HUES64 (cell line): ENCODE results near the gene CASP10. TPM values are rescaled to one million over a fixed set of nuclear protein-coding genes. Genes with fewer than 3 reads are reported as not detected.
"Not testable (repeated sequence)": the region's sequence is repeated elsewhere in the genome, so short reads cannot be mapped to it uniquely, and the experiment has no call there.

Source experiments
- H3K27ac ChIP-seq: 2 replicates; pipeline ENCODE4 v1.7.0; 2013; ENCODE audit warnings: low read depth, low read length, inconsistent platforms
- H3K27me3 ChIP-seq: 2 replicates; pipeline ENCODE4 v1.6.1; 2013; ENCODE audit warnings: mild to moderate bottlenecking, low read length; ENCODE audit not compliant: insufficient read depth
- H3K36me3 ChIP-seq: 2 replicates; pipeline ENCODE4 v1.6.1; 2013; ENCODE audit warnings: mild to moderate bottlenecking, low read length; ENCODE audit not compliant: insufficient read depth
- H3K4me1 ChIP-seq: 2 replicates; pipeline ENCODE4 v1.6.1; 2013; ENCODE audit warnings: mild to moderate bottlenecking, low read length, moderate library complexity; ENCODE audit not compliant: insufficient read depth
- H3K4me3 ChIP-seq: 2 replicates; pipeline ENCODE4 v1.5.1; 2013; ENCODE audit warnings: mild to moderate bottlenecking, low read length, moderate library complexity
- H3K9ac ChIP-seq: 2 replicates; pipeline ENCODE4 v1.6.1; 2013; ENCODE audit warnings: mild to moderate bottlenecking, low read depth, low read length
- H3K9me3 ChIP-seq: 2 replicates; pipeline ENCODE4 v1.6.1; 2013; ENCODE audit warnings: low read depth, low read length; ENCODE audit not compliant: insufficient read depth
- WGBS: fragments of 150-250, 120-280 bp; methylation state at CpG from one replicate; pipeline ENCODE4 v1.1.7; 2013; ENCODE audit warnings: missing lambda C conversion rate; 5-methylcytosine and 5-hydroxymethylcytosine counted together
- polyA plus RNA-seq, 2 experiments: library from polyadenylated mRNA; stranded (reverse); fragments of 50-300 nt; gene quantifications; one replicate each; pipeline ENCODE4 v1.2.3, GENCODE V29; 2013

CASP10 gene
- polyA plus RNA-seq (2013, experiment 1 of 2), result 1.6 TPM
- 1.7 TPM for polyA plus RNA-seq (2013, experiment 2 of 2)

GRCh38 chr2:201182650-201183364, at the start of gene CASP10:
Gene CASP10, plus strand, starts transcription at chr2:201183141. Its CDS starts 2,637 bp downstream, at chr2:201185778.
- Histone ChIP-seq H3K9ac (peak within 1 kb of the TSS; percentile 7; the same call in 1 of the 2 replicates), H3K9me3 (peaks cover 12% of the 10 kb centered on the region), H3K4me1 (no peaks in the 10 kb centered on the region), H3K4me3 (peak within 1 kb of the TSS; percentile 39), H3K36me3 (no peaks in the 10 kb centered on the region), H3K27me3 (no peaks in the 10 kb centered on the region), H3K27ac (peak within 1 kb of the TSS; percentile 38)
- 80% methylated on average over 11 of the region's 11 CpGs for WGBS

GRCh38 chr2:201135386-201135785, 47.6 kb upstream of the CASP10 start:
- no peak overlapping the region for H3K4me3 ChIP-seq
- H3K27ac ChIP-seq, result no peak overlapping the region
- 93% methylated on average over 4 of the region's 4 CpGs for WGBS
- no peaks in the 10 kb centered on the region for H3K27me3 ChIP-seq
- H3K36me3 ChIP-seq, result peaks cover 13% of the 10 kb centered on the region
- no peaks in the 10 kb centered on the region for H3K9me3 ChIP-seq
- peaks cover 14% of the 10 kb centered on the region for H3K4me1 ChIP-seq
- H3K9ac ChIP-seq, result no peak overlapping the region

- H3K9me3 ChIP-seq, result no peaks in the 10 kb centered on the region
- peaks cover 13% of the 10 kb centered on the region for H3K36me3 ChIP-seq
- H3K27me3 ChIP-seq, result no peaks in the 10 kb centered on the region
- H3K4me1 ChIP-seq, result 0 out of 2 replicates have a peak, but pooled peaks cover 3% of the 10 kb centered on the region
- H3K9ac ChIP-seq, result no peak overlapping the region
- WGBS, result 85% methylated on average over 3 of the region's 3 CpGs
- H3K27ac ChIP-seq, result no peak overlapping the region
- H3K4me3 ChIP-seq, result no peak overlapping the region
These were observed 46.0 kb upstream of the CASP10 start for GRCh38 chr2:201136889-201137321.

- Histone ChIP-seq H3K4me3 (no peak overlapping the region), H3K4me1 (0 out of 2 replicates have a peak, but pooled peaks cover 3% of the 10 kb centered on the region), H3K9ac (no peak overlapping the region), H3K27ac (no peak overlapping the region), H3K27me3 (no peaks in the 10 kb centered on the region), H3K9me3 (no peaks in the 10 kb centered on the region), H3K36me3 (peaks cover 13% of the 10 kb centered on the region)
- 96% methylated on average over 28 of the region's 28 CpGs for WGBS
These were observed 45.2 kb upstream of the CASP10 start for GRCh38 chr2:201137505-201138400.

GRCh38 chr2:201138401-201138970, 44.5 kb upstream of the CASP10 start:
- 97% methylated on average over 15 of the region's 15 CpGs for WGBS
- Histone ChIP-seq H3K36me3 (peaks cover 10% of the 10 kb centered on the region), H3K9me3 (no peaks in the 10 kb centered on the region)

GRCh38 chr2:201138986-201139781, 43.8 kb upstream of the CASP10 start:
- 54% methylated on average over 9 of the region's 14 CpGs for WGBS
- not testable (repeated sequence) for H3K4me3 ChIP-seq, H3K4me1 ChIP-seq, H3K27me3 ChIP-seq, H3K36me3 ChIP-seq, H3K9ac ChIP-seq, H3K9me3 ChIP-seq, H3K27ac ChIP-seq

More at GRCh38 chr2:201138401-201138970, 44.5 kb upstream of the CASP10 start:
- Histone ChIP-seq H3K27ac (no peak overlapping the region), H3K9ac (no peak overlapping the region), H3K27me3 (no peaks in the 10 kb centered on the region), H3K4me3 (no peak overlapping the region), H3K4me1 (0 out of 2 replicates have a peak, but pooled peaks cover 3% of the 10 kb centered on the region)

- Histone ChIP-seq H3K4me1 (0 out of 2 replicates have a peak, but pooled peaks cover 3% of the 10 kb centered on the region), H3K9me3 (no peaks in the 10 kb centered on the region), H3K36me3 (peaks cover 10% of the 10 kb centered on the region), H3K27me3 (no peaks in the 10 kb centered on the region), H3K27ac (no peak overlapping the region), H3K4me3 (peak overlapping the region; percentile 27), H3K9ac (no peak overlapping the region)
- 71% methylated on average over 31 of the region's 34 CpGs for WGBS
These were observed 42.9 kb upstream of the CASP10 start for GRCh38 chr2:201139836-201140604.

- H3K36me3 ChIP-seq, result no peaks in the 10 kb centered on the region
These were observed 38.6 kb upstream of the CASP10 start for GRCh38 chr2:201144101-201145051.

GRCh38 chr2:201148434-201148990, 34.4 kb upstream of the CASP10 start:
- no peaks in the 10 kb centered on the region for H3K27me3 ChIP-seq
- H3K4me1 ChIP-seq, result peaks cover 10% of the 10 kb centered on the region; the same call in 1 of the 2 replicates
- H3K36me3 ChIP-seq, result no peaks in the 10 kb centered on the region
- no peaks in the 10 kb centered on the region for H3K9me3 ChIP-seq
- H3K9ac ChIP-seq, result no peak overlapping the region
- no peak overlapping the region for H3K27ac ChIP-seq
- no peak overlapping the region for H3K4me3 ChIP-seq
- WGBS, result 86% methylated on average over 1 of the region's 1 CpG

More at GRCh38 chr2:201144101-201145051, 38.6 kb upstream of the CASP10 start:
- H3K9ac ChIP-seq, result no peak overlapping the region
- 86% methylated on average over 5 of the region's 5 CpGs for WGBS
- peaks cover 8% of the 10 kb centered on the region; the same call in 1 of the 2 replicates for H3K4me1 ChIP-seq
- H3K27me3 ChIP-seq, result no peaks in the 10 kb centered on the region
- H3K9me3 ChIP-seq, result no peaks in the 10 kb centered on the region
- no peak overlapping the region for H3K27ac ChIP-seq
- H3K4me3 ChIP-seq, result no peak overlapping the region
